K562 (cell line): Measurements from ENCODE around the gene SOBP. TPM values are rescaled to one million over a fixed set of nuclear protein-coding genes. Genes with fewer than 3 reads are reported as not detected.

Experiments used
- ATAC-seq: fragments of 200-7000 bp; cut with Tn5 transposase; 3 replicates; pipeline ENCODE4 v1.9.1; 2020; ENCODE audit warnings: moderate library complexity
- BruUV-seq: library from RNA; stranded (reverse); fragments of 400-500 nt; replicated peaks from 2 replicates; lab custom pipeline; 2021; lab: Mats Ljungman, UMichigan
- CTCF ChIA-PET: fragments of 300-600 bp; formaldehyde crosslinking; extraction: SDS; loops from one replicate; lab custom pipeline; 2021; ENCODE audit warnings: low intra/inter-chr PET ratio; lab: Yijun Ruan, JAX
- POLR2A ChIA-PET: fragments of 300-600, 350-650 bp; sonication (Branson Sonifier 250); formaldehyde crosslinking; extraction: SDS; loops from one replicate; lab custom pipeline; 2021; ENCODE audit warnings: antibody characterized with exemption, inconsistent platforms; lab: Yijun Ruan, JAX
- DNase-seq, 4 experiments: peaks; one replicate each; pipeline versions ENCODE4 v3.0.0 to v3.0.0-alpha.2; 2011 to 2018; ENCODE audit warnings: low spot score in 3 of 4, mixed read lengths in 3 of 4; ENCODE audit errors: extremely low read depth in 1 of 4
- FAIRE-seq: peaks from 2 replicates; lab custom pipeline; 2011; peaks lifted over from hg19 to GRCh38; lab: Jason Lieb, UNC
- H2AFZ ChIP-seq: 2 replicates; pipeline ENCODE4 v1.6.0; 2011; ENCODE audit warnings: low read depth, low read length, control low read depth, inconsistent platforms
- H3K27ac ChIP-seq: fragments of 200-600 bp; 3 replicates; pipeline ENCODE4 v1.8.0; 2011; ENCODE audit warnings: low read depth, mild to moderate bottlenecking, control low read depth, inconsistent platforms, low read length, moderate library complexity, mixed read lengths; ENCODE audit errors: extremely low read depth
- H3K27me3 ChIP-seq, 2 experiments: fragments of 300-600 bp in 1 of 2; 2 replicates in 1 of 2; 3 replicates in 1 of 2; pipeline versions ENCODE4 v1.6.0 to v1.8.0; 2011; ENCODE audit warnings: inconsistent platforms in 2 of 2, low read length in 2 of 2, mild to moderate bottlenecking in 1 of 2, mixed read lengths in 1 of 2, moderate library complexity in 1 of 2; ENCODE audit not compliant: control insufficient read depth in 2 of 2, insufficient read depth in 2 of 2
- H3K36me3 ChIP-seq: fragments of 300-600 bp; 3 replicates; pipeline ENCODE4 v1.8.0; 2011; ENCODE audit warnings: mild to moderate bottlenecking, low read length, inconsistent platforms; ENCODE audit not compliant: control insufficient read depth, insufficient read depth
- H3K4me1 ChIP-seq, 2 experiments: fragments of 200-600 bp in 1 of 2; replicated peaks in 1 of 2; 2 replicates in 1 of 2; 3 replicates in 1 of 2; pipeline versions ENCODE4 v1.5.1 to v1.8.0; 2011; ENCODE audit warnings: inconsistent platforms in 2 of 2, low read length in 2 of 2, mild to moderate bottlenecking in 1 of 2, mixed read lengths in 1 of 2, moderate library complexity in 1 of 2; ENCODE audit not compliant: control insufficient read depth in 2 of 2, insufficient read depth in 2 of 2
- H3K4me2 ChIP-seq: 2 replicates; pipeline ENCODE4 v1.6.1; 2011; ENCODE audit warnings: low read length, control low read depth, inconsistent platforms, mixed read lengths; ENCODE audit not compliant: insufficient read depth
- H3K4me3 ChIP-seq: fragments of 200-600 bp; sonication (generic), shearing (Covaris generic); 2 replicates; pipeline ENCODE4 v1.5.1; 2016; ENCODE audit warnings: control low read depth, inconsistent platforms
- H3K79me2 ChIP-seq: fragments of 200-600 bp; 3 replicates; pipeline ENCODE4 v1.8.0; 2011; ENCODE audit warnings: low read length, inconsistent platforms; ENCODE audit not compliant: control insufficient read depth, insufficient read depth
- H3K9ac ChIP-seq, 2 experiments: 2 replicates each; pipeline versions ENCODE4 v1.6.0 to v1.6.1; 2011; ENCODE audit warnings: low read depth in 2 of 2, low read length in 2 of 2, control low read depth in 1 of 2, inconsistent platforms in 1 of 2, mild to moderate bottlenecking in 1 of 2, mixed read lengths in 1 of 2; ENCODE audit not compliant: insufficient read depth in 1 of 2
- H3K9me1 ChIP-seq: one replicate; pipeline ENCODE4 v1.6.0; 2011; ENCODE audit warnings: inconsistent platforms, mild to moderate bottlenecking, low read length, moderate library complexity; ENCODE audit not compliant: control insufficient read depth, insufficient read depth
- H3K9me3 ChIP-seq: replicated peaks from 2 replicates; pipeline ENCODE4 v1.5.1; 2011; ENCODE audit warnings: low read depth, low read length, inconsistent platforms; ENCODE audit not compliant: control insufficient read depth, insufficient read depth
- H4K20me1 ChIP-seq: replicated peaks from 2 replicates; pipeline ENCODE4 v1.6.1; 2011; ENCODE audit warnings: low read length, inconsistent platforms, mixed read lengths; ENCODE audit not compliant: control insufficient read depth, insufficient read depth
- ATF1 ChIP-seq, 2 experiments: fragments of 450-650 bp in 1 of 2; IDR thresholded peaks; 2 replicates each; pipeline ENCODE4 v1.6.1; 2016; ENCODE audit warnings: missing compliant biosample characterization in 1 of 2, missing genetic modification characterization in 1 of 2
- FOS ChIP-seq: IDR thresholded peaks from 3 replicates; pipeline ENCODE4 v1.6.1; 2011; ENCODE audit not compliant: insufficient read length; ENCODE audit errors: extremely low read depth
- NCOA6 ChIP-seq: fragments of 450-650 bp; IDR thresholded peaks from 2 replicates; pipeline ENCODE4 v1.6.1; 2017; ENCODE audit warnings: mild to moderate bottlenecking
- TSC22D4 ChIP-seq: fragments of 450-650 bp; IDR thresholded peaks from 2 replicates; pipeline ENCODE4 v1.6.1; 2016; ENCODE audit warnings: missing genetic modification characterization, missing biosample characterization, control low read depth
- ZNF197 ChIP-seq: fragments of 200-800 bp; sonication (Bioruptor generic); IDR thresholded peaks from 2 replicates; pipeline ENCODE4 v1.6.1; 2016; ENCODE audit warnings: low read depth, missing genetic modification characterization, missing compliant biosample characterization
- ZNF57 ChIP-seq: fragments of 450-650 bp; formaldehyde crosslinking; IDR thresholded peaks from 2 replicates; pipeline ENCODE4 v1.4.0; 2020; ENCODE audit warnings: mild to moderate bottlenecking, moderate library complexity
- WGBS: fragments of 100-300 bp; shearing (Covaris generic); methylation state at CpG from one replicate; pipeline ENCODE4 v1.1.6; 2016; ENCODE audit warnings: low coverage, mixed read lengths; ENCODE audit not compliant: insufficient coverage; ENCODE audit errors: missing lambda C conversion rate; 5-methylcytosine and 5-hydroxymethylcytosine counted together
- in situ Hi-C: fragments of 300-500 bp; cut with MboI; formaldehyde crosslinking; loops from 4 replicates; pipeline ENCODE4 v1.15.0; 2018; ENCODE audit warnings: inconsistent platforms, mixed read lengths
- intact Hi-C: fragments of 100-400 bp; cut with micrococcal nuclease; formaldehyde crosslinking; loops from 2 replicates; pipeline ENCODE4 v1.14.2; 2022
- polyA plus RNA-seq, 8 experiments: library from polyadenylated mRNA; depleted of rRNA in 4 of 8; stranded (reverse) in 5 of 8; unstranded in 3 of 8; fragments of >200 nt; fragmentation: Nextera tagmentation in 2 of 8; fragmentation: Illumina TruSeq in 1 of 8; extraction: Ambion mirVana in 2 of 8; extraction: Trizol in 1 of 8; gene quantifications; 2 replicates each; pipeline versions ENCODE4 v1.2.1 to v1.2.3, GENCODE V29; 2011 to 2014; ENCODE audit warnings: inconsistent platforms in 1 of 8, missing spikeins in 1 of 8
- total RNA-seq, 7 experiments: library from RNA; depleted of rRNA in 6 of 7; stranded (reverse); fragments of >200 nt in 6 of 7; fragmentation: Illumina TruSeq in 2 of 7; extraction: Trizol in 2 of 7; gene quantifications; 2 replicates each; pipeline versions ENCODE4 v1.2.1 to v1.2.3, GENCODE V29; 2011 to 2021; ENCODE audit warnings: low replicate concordance in 1 of 7

The SOBP gene
- total and polyA plus RNA-seq, 9 of the 15 experiments (the other 6 are each of a cell fraction or from before 2014, with no cell fraction given) = 0.16 TPM; not detected in 8

DNA sequence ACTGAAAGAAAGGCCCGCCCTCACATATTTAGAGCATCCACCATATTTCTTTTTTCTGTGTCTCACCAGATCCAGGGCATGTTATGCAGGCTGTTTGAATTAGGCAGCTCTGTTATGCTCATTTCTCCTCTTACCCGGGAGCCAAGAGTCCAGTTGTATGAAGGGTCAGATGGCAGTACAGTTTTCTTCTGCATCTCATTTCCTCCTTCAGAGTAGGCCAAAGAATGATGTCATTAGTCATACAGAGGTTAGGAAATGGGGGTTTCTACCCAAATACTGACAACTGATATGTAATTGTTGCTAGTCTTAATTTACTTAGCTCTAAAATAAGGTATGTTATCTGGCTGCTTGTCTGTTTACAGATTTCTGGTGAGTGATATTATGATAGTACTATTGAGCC, 130.8 kb downstream of the SOBP start:
- Histone ChIP-seq H3K27me3 (peaks cover 14 to 20% of the 10 kb centered on the region in 2 experiments), H3K9ac (no peak overlapping the region), H3K36me3 (no peaks in the 10 kb centered on the region), H3K79me2 (no peaks in the 10 kb centered on the region), H3K4me1 (no peaks in the 10 kb centered on the region), H3K9me1 (no peaks in the 10 kb centered on the region), H4K20me1 (peaks cover 6% of the 10 kb centered on the region; the same call in 1 of the 2 replicates), H3K4me3 (no peak overlapping the region), H3K27ac (no peak overlapping the region), H3K4me2 (no peak overlapping the region), H2AFZ (no peak overlapping the region), H3K9me3 (no peaks in the 10 kb centered on the region)
- DNase-seq (no peak), FAIRE-seq (no peak), ATAC-seq (no peak)
- WGBS = 0% methylated on average over 2 of the region's 2 CpGs
- TF ChIP-seq ZNF57 (CRISPR knock-in tag) = no peak
- no peak for TF ChIP-seq FOS
- in situ Hi-C loops (no loop called here), intact Hi-C loops (no loop called here)
- CTCF ChIA-PET = no interaction called here
- no TSS peak for BruUV-seq
- POLR2A ChIA-PET = no interaction called here

DNA sequence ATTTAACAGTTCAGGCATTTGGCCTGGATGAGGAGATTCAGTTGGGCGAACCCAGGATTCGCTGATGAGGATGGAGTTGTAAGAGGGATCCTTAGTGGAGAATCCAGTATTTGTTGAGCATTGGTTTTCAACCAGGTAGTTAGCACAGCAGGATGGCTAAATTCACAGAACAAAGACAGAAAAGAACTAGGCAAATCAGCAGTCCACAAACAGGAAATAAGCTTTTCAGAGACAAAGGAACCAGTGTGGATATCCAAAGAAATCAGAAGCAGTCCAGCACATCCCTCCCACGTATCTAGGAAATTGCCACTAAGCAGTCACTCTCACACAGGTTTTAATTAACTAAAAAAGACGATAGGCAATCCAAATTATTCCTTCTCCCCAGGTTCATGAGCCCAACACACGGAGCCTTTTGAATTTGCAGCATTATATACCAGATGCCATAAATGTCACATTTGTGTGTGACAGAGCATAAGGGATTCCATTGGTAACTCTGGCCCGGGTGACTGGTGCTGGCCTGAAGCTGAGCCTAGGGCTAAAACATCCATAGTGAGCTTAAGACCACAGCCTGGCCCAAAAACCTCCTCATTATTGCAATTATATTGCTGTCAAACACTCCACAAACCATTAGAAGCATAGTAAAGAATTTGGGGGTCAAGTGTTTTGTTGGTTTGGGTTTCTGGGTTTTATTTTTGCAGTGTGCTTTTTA, 131.5 kb downstream of the SOBP start:
- no peak overlapping the region for H3K27ac ChIP-seq
- no peaks in the 10 kb centered on the region for H3K9me3 ChIP-seq
- no peak overlapping the region for H2AFZ ChIP-seq
- H3K36me3 ChIP-seq = no peaks in the 10 kb centered on the region
- ChIA-PET POLR2A (no interaction called here), CTCF (no interaction called here)
- no peak overlapping the region for H3K4me2 ChIP-seq
- no peaks in the 10 kb centered on the region for H3K79me2 ChIP-seq
- no peak overlapping the region for H3K4me3 ChIP-seq
- DNase-seq = no peak
- no peak for FAIRE-seq
- H3K9ac ChIP-seq = no peak overlapping the region
- peaks cover 13 to 20% of the 10 kb centered on the region in 2 experiments for H3K27me3 ChIP-seq
- no peak for ATAC-seq
- peaks cover 6% of the 10 kb centered on the region; the same call in 1 of the 2 replicates for H4K20me1 ChIP-seq
- BruUV-seq = no TSS peak
- 0% methylated on average over 6 of the region's 6 CpGs for WGBS
- TF ChIP-seq ATF1 (CRISPR knock-in tag; IDR thresholded peaks at IDR 0.05) = no peak
- no peak for TF ChIP-seq ATF1 (tag; IDR thresholded peaks at IDR 0.05)
- TF ChIP-seq NCOA6 = no peak
- no peak for TF ChIP-seq TSC22D4 (tag)
- no peak for TF ChIP-seq ZNF197 (CRISPR knock-in tag)
- TF ChIP-seq, all 486 proteins: peak for 0
- Histone ChIP-seq H3K4me1 (no peaks in the 10 kb centered on the region), H3K9me1 (no peaks in the 10 kb centered on the region)
- intact Hi-C loops (no loop called here), in situ Hi-C loops (no loop called here)
